Neural cell (in vitro differentiated cells): ENCODE data around the gene CD200. TPM values are rescaled to one million over a fixed set of nuclear protein-coding genes. Genes with fewer than 3 reads are reported as not detected.

Experiments used
- H2AFZ ChIP-seq: fragments of 200-600, 300-800 bp; sonication (generic), shearing (Covaris generic); 2 replicates; pipeline ENCODE4 v1.6.0; 2014; ENCODE audit warnings: low read depth, mild to moderate bottlenecking, antibody characterized with exemption, low read length, moderate library complexity
- H3F3A ChIP-seq: fragments of 200-600 bp; shearing (Covaris generic); 2 replicates; pipeline ENCODE4 v1.6.1; 2016; ENCODE audit warnings: mild to moderate bottlenecking, moderate library complexity, mixed read lengths, antibody characterized with exemption, low read length; ENCODE audit not compliant: insufficient read depth, poor library complexity, severe bottlenecking
- H3K27ac ChIP-seq: fragments of 200-600, 300-800 bp; sonication (generic), shearing (Covaris generic); 2 replicates; pipeline ENCODE4 v1.5.1; 2014; ENCODE audit warnings: mild to moderate bottlenecking, low read length, moderate library complexity
- H3K27me3 ChIP-seq: fragments of 300-800, 200-600 bp; sonication (generic), shearing (Covaris generic); 2 replicates; pipeline ENCODE4 v1.6.0; 2014; ENCODE audit warnings: mild to moderate bottlenecking, low read depth, low read length, moderate library complexity; ENCODE audit not compliant: insufficient read depth
- H3K36me3 ChIP-seq: fragments of 300-800, 200-600 bp; sonication (generic), shearing (Covaris generic); 2 replicates; pipeline ENCODE4 v1.5.1; 2014; ENCODE audit warnings: mild to moderate bottlenecking, antibody characterized with exemption, low read length, moderate library complexity; ENCODE audit not compliant: insufficient read depth
- H3K4me2 ChIP-seq: fragments of 300-800, 200-600 bp; sonication (generic), shearing (Covaris generic); 2 replicates; pipeline ENCODE4 v1.6.0; 2014; ENCODE audit warnings: mild to moderate bottlenecking, low read length
- H3K4me3 ChIP-seq: fragments of 300-800, 200-600 bp; sonication (generic), shearing (Covaris generic); 2 replicates; pipeline ENCODE4 v1.5.1; 2014; ENCODE audit warnings: mild to moderate bottlenecking, low read length, moderate library complexity
- H3K79me2 ChIP-seq: fragments of 200-600 bp; shearing (Covaris generic); replicated peaks from 2 replicates; pipeline ENCODE4 v1.6.0; 2014; ENCODE audit warnings: mild to moderate bottlenecking, low read length, moderate library complexity; ENCODE audit not compliant: insufficient read depth
- H3K9ac ChIP-seq: fragments of 300-800, 200-600 bp; sonication (generic), shearing (Covaris generic); 2 replicates; pipeline ENCODE4 v1.6.1; 2016; ENCODE audit warnings: mild to moderate bottlenecking, low read length, mixed read lengths
- H3K9me2 ChIP-seq: fragments of 200-600 bp; shearing (Covaris generic); 2 replicates; pipeline ENCODE4 v1.6.1; 2016; ENCODE audit warnings: mild to moderate bottlenecking, low read length, mixed read lengths; ENCODE audit not compliant: insufficient read depth
- H3K9me3 ChIP-seq: fragments of 200-600, 300-800 bp; sonication (generic), shearing (Covaris generic); 2 replicates; pipeline ENCODE4 v1.6.1; 2016; ENCODE audit warnings: mild to moderate bottlenecking, mixed run types, low read length, moderate library complexity, mixed read lengths
- H4K20me1 ChIP-seq: fragments of 200-600 bp; shearing (Covaris generic); 2 replicates; pipeline ENCODE4 v1.6.1; 2016; ENCODE audit warnings: mild to moderate bottlenecking, mixed run types; ENCODE audit not compliant: insufficient read depth
- EP300 ChIP-seq: fragments of 450-650 bp; conservative IDR thresholded peaks from 2 replicates; pipeline ENCODE4 v1.6.1; 2014; ENCODE audit warnings: antibody characterized with exemption, mild to moderate bottlenecking, moderate library complexity; ENCODE audit not compliant: poor library complexity, severe bottlenecking
- EZH2 ChIP-seq: fragments of 200-600, 300-800 bp; shearing (Covaris generic), sonication (generic); IDR thresholded peaks from 2 replicates; pipeline ENCODE4 v1.6.1; 2014; ENCODE audit warnings: antibody characterized with exemption, low read length, borderline replicate concordance, mild to moderate bottlenecking; ENCODE audit not compliant: insufficient read depth, poor library complexity, severe bottlenecking
- MXI1 ChIP-seq: fragments of 450-650 bp; conservative IDR thresholded peaks from 2 replicates; pipeline ENCODE4 v1.6.1; 2014; ENCODE audit warnings: antibody characterized with exemption, mild to moderate bottlenecking; ENCODE audit not compliant: poor library complexity, severe bottlenecking
- POLR2AphosphoS5 ChIP-seq: IDR thresholded peaks from 2 replicates; pipeline ENCODE4 v1.6.1; 2012
- RAD21 ChIP-seq: fragments of 450-650 bp; conservative IDR thresholded peaks from 2 replicates; pipeline ENCODE4 v1.6.1; 2014; ENCODE audit warnings: antibody characterized with exemption, mild to moderate bottlenecking, moderate library complexity
- SMC3 ChIP-seq: fragments of 450-650 bp; conservative IDR thresholded peaks from 2 replicates; pipeline ENCODE4 v1.6.1; 2014; ENCODE audit warnings: antibody characterized with exemption, mild to moderate bottlenecking, moderate library complexity; ENCODE audit not compliant: poor library complexity
- TAF1 ChIP-seq: IDR thresholded peaks from 2 replicates; pipeline ENCODE4 v1.6.1; 2012; ENCODE audit warnings: low read depth
- polyA minus RNA-seq: library from RNA; depleted of rRNA, polyadenylated mRNA; stranded (reverse); fragments of >200 nt; gene quantifications from 2 replicates; pipeline ENCODE4 v1.2.3, GENCODE V29; 2014
- polyA plus RNA-seq: library from polyadenylated mRNA; depleted of rRNA; stranded (reverse); fragments of >200 nt; gene quantifications from 2 replicates; pipeline ENCODE4 v1.2.3, GENCODE V29; 2014
- TF ChIP-seq, protein P1 (sequence below): fragments of 450-650 bp; IDR thresholded peaks from 2 replicates; pipeline ENCODE4 v1.5.1; 2014; ENCODE audit warnings: antibody characterized with exemption, mild to moderate bottlenecking, moderate library complexity; ENCODE audit not compliant: poor library complexity, severe bottlenecking
- TF ChIP-seq, protein P2 (sequence below): IDR thresholded peaks from 2 replicates; pipeline ENCODE4 v1.6.1; 2012; ENCODE audit warnings: borderline replicate concordance

Gene CD200, protein sequence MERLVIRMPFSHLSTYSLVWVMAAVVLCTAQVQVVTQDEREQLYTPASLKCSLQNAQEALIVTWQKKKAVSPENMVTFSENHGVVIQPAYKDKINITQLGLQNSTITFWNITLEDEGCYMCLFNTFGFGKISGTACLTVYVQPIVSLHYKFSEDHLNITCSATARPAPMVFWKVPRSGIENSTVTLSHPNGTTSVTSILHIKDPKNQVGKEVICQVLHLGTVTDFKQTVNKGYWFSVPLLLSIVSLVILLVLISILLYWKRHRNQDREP
- polyA plus RNA-seq (174 and 178 TPM in 2 replicates), polyA minus RNA-seq (160 and 182 TPM in 2 replicates)

DNA sequence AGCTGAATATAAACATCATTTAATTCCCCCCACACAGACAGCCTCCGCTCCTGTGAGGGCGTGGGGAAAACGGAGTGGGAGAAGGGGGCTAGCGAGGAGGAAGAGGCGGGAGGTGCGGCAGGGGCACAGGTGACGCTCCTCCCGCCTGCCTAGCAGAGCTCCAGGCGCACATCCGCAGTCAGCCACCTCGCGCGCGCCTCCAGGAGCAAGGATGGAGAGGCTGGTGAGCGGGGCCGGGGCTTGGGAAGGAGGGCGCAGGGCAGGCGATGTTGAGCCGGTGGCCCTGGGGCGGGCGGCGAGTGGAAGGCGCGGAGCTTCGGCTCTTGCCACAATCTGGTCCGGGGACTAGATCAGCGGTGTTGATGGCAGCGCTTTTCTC is at the start of gene CD200:
Gene CD200 (plus strand): TSS at position 155 of the 379 bp plus-strand sequence. CDS start 57 bp downstream, at position 212.
- Histone ChIP-seq H3K4me3 (peak within 1 kb of the TSS; percentile 77), H3K79me2 (peaks cover 51% of the 10 kb centered on the region), H3K27me3 (no peaks in the 10 kb centered on the region), H3K36me3 (peaks cover 6% of the 10 kb centered on the region), H3K4me2 (peak within 1 kb of the TSS; percentile 73), H3K27ac (peak within 1 kb of the TSS; percentile 100), H3K9me3 (no peaks in the 10 kb centered on the region), H2AFZ (peak within 1 kb of the TSS; percentile 77), H4K20me1 (no peaks in the 10 kb centered on the region), H3K9ac (peak within 1 kb of the TSS; percentile 99), H3K9me2 (no peaks in the 10 kb centered on the region), H3F3A (peaks cover 7% of the 10 kb centered on the region)
- TF ChIP-seq, protein P1, sequence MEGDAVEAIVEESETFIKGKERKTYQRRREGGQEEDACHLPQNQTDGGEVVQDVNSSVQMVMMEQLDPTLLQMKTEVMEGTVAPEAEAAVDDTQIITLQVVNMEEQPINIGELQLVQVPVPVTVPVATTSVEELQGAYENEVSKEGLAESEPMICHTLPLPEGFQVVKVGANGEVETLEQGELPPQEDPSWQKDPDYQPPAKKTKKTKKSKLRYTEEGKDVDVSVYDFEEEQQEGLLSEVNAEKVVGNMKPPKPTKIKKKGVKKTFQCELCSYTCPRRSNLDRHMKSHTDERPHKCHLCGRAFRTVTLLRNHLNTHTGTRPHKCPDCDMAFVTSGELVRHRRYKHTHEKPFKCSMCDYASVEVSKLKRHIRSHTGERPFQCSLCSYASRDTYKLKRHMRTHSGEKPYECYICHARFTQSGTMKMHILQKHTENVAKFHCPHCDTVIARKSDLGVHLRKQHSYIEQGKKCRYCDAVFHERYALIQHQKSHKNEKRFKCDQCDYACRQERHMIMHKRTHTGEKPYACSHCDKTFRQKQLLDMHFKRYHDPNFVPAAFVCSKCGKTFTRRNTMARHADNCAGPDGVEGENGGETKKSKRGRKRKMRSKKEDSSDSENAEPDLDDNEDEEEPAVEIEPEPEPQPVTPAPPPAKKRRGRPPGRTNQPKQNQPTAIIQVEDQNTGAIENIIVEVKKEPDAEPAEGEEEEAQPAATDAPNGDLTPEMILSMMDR = peak; percentile 50
- TF ChIP-seq MXI1 (peak; percentile 68), SMC3 (no peak), RAD21 (peak; percentile 31), TAF1 (peak; percentile 97), POLR2AphosphoS5 (peak; percentile 99), EZH2 (no peak), EP300 (peak; percentile 42)
- TF ChIP-seq, protein P2, sequence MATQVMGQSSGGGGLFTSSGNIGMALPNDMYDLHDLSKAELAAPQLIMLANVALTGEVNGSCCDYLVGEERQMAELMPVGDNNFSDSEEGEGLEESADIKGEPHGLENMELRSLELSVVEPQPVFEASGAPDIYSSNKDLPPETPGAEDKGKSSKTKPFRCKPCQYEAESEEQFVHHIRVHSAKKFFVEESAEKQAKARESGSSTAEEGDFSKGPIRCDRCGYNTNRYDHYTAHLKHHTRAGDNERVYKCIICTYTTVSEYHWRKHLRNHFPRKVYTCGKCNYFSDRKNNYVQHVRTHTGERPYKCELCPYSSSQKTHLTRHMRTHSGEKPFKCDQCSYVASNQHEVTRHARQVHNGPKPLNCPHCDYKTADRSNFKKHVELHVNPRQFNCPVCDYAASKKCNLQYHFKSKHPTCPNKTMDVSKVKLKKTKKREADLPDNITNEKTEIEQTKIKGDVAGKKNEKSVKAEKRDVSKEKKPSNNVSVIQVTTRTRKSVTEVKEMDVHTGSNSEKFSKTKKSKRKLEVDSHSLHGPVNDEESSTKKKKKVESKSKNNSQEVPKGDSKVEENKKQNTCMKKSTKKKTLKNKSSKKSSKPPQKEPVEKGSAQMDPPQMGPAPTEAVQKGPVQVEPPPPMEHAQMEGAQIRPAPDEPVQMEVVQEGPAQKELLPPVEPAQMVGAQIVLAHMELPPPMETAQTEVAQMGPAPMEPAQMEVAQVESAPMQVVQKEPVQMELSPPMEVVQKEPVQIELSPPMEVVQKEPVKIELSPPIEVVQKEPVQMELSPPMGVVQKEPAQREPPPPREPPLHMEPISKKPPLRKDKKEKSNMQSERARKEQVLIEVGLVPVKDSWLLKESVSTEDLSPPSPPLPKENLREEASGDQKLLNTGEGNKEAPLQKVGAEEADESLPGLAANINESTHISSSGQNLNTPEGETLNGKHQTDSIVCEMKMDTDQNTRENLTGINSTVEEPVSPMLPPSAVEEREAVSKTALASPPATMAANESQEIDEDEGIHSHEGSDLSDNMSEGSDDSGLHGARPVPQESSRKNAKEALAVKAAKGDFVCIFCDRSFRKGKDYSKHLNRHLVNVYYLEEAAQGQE = peak; percentile 93

DNA sequence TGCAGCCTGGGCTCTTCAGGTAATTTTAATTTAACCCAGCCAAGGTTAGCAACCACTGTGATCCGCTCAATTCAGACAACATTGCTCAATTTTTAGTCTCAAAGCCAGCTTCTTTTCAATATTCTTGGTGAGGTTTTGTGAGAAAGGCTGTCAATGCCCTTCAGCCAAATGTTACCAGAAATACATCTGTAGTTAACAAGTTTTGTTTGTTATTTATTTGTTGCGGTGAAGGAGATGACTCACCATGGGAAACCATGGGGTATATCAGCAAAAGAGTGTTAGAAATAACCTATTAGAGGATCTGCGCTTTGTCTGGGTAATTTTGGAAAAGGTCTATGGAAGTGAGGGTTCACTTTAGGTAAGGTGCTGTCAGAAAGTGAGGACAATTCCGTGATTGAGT is 43.9 kb upstream of the CD200 start:
- H3K27me3 ChIP-seq = no peaks in the 10 kb centered on the region
- H3K9me3 ChIP-seq = no peaks in the 10 kb centered on the region
- no peak overlapping the region for H3K9ac ChIP-seq
- no peak overlapping the region for H3K4me3 ChIP-seq
- no peaks in the 10 kb centered on the region for H4K20me1 ChIP-seq
- H3K27ac ChIP-seq = no peak overlapping the region
- no peaks in the 10 kb centered on the region for H3F3A ChIP-seq
- no peak overlapping the region for H3K4me2 ChIP-seq
- no peaks in the 10 kb centered on the region for H3K36me3 ChIP-seq
- TF ChIP-seq SMC3 (no peak), MXI1 (no peak), TAF1 (no peak), RAD21 (no peak), EZH2 (no peak), POLR2AphosphoS5 (no peak), EP300 (no peak)
- TF ChIP-seq, protein P1 = no peak
- TF ChIP-seq, protein P2 = no peak
- no peaks in the 10 kb centered on the region for H3K9me2 ChIP-seq
- no peak overlapping the region for H2AFZ ChIP-seq
- H3K79me2 ChIP-seq = no peaks in the 10 kb centered on the region
